ES-I3 (cell line): ENCODE measurements around the gene B4GALT1.

Experiments used
- H3K36me3 ChIP-seq: 2 replicates; pipeline ENCODE4 v1.6.1; 2013; ENCODE audit warnings: mild to moderate bottlenecking, low read length, control low read depth, moderate library complexity; ENCODE audit not compliant: insufficient read depth
- H3K4me1 ChIP-seq: 2 replicates; pipeline ENCODE4 v1.6.1; 2013; ENCODE audit warnings: mild to moderate bottlenecking, control low read depth, low read length; ENCODE audit not compliant: insufficient read depth
- H3K9ac ChIP-seq: 2 replicates; pipeline ENCODE4 v1.6.1; 2013; ENCODE audit warnings: low read depth, mild to moderate bottlenecking, low read length, moderate library complexity
- H3K9me3 ChIP-seq: 2 replicates; pipeline ENCODE4 v1.6.1; 2013; ENCODE audit warnings: mild to moderate bottlenecking, low read length, moderate library complexity; ENCODE audit not compliant: control insufficient read depth, insufficient read depth

The B4GALT1 gene

GRCh38 chr9:33189331-33189791, 22.2 kb upstream of the B4GALT1 start:
- no peaks in the 10 kb centered on the region for H3K4me1 ChIP-seq
- H3K9me3 ChIP-seq = no peaks in the 10 kb centered on the region
- H3K36me3 ChIP-seq = no peaks in the 10 kb centered on the region
- no peak overlapping the region for H3K9ac ChIP-seq

GRCh38 chr9:33188711-33189110, 21.6 kb upstream of the B4GALT1 start:
- Histone ChIP-seq H3K9me3 (no peaks in the 10 kb centered on the region), H3K4me1 (no peaks in the 10 kb centered on the region), H3K9ac (no peak overlapping the region), H3K36me3 (no peaks in the 10 kb centered on the region)

- Histone ChIP-seq H3K4me1 (no peaks in the 10 kb centered on the region), H3K9me3 (no peaks in the 10 kb centered on the region), H3K36me3 (no peaks in the 10 kb centered on the region), H3K9ac (no peak overlapping the region)
Observed at GRCh38 chr9:33187519-33188218, 20.5 kb upstream of the B4GALT1 start.

DNA sequence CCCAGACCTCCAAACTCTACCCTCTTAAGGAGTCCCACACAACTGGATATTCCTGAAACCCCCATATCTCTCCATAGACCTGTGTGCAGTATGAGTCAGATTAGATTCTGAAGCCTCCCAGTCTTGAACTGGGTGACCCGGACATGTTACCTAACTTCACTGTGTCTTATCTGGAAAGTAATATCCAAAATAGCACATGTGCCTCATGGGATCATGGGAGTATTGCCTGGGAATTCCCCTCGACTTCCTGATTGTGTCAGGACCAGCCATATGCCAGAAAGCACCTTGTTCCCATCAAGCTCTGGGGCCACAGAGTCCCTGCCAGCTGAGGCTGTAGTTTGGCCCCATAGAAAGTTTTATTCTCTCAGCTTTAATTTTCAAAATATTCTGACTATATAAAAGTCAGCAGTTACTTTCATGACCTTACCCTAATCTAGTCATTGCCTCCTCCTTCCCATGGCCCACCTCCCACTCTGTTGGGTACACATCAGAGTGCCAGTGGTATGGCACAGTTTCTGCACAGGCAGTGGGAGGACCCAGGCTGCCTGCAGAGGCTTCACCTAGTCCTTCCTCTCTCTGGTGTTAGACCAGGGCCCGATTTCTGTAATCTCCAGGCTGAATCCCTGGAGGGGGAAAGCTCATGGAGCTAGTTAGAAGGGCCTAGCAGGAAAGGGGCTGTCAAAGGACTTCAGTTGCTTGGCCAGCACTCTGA, 19.5 kb upstream of the B4GALT1 start:
- no peaks in the 10 kb centered on the region for H3K9me3 ChIP-seq
- H3K9ac ChIP-seq = no peak overlapping the region
- no peaks in the 10 kb centered on the region for H3K4me1 ChIP-seq

DNA sequence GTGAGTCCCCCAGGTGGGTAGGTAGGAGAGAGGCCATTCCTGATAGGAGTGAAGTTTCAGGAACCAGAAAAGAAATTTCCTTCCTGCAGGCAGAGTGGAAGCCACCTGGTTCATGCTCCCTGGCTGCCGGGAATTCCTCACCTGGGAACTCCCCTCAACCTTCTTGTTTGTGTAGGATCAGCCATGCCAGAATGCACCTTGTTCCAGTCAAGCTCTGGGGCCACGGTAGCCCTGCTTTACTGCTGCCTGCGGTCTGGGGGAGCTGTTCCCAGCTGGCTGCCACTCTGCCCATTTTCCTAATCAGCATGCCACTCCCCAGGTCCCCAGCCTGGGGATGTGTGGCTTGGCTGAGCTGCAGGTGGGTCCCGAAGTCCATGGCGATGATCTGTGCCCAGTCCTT, 18.7 kb upstream of the B4GALT1 start:
- Histone ChIP-seq H3K36me3 (no peaks in the 10 kb centered on the region), H3K9ac (no peak overlapping the region), H3K9me3 (no peaks in the 10 kb centered on the region), H3K4me1 (no peaks in the 10 kb centered on the region)

More for the DNA sequence above, 19.5 kb upstream of the B4GALT1 start:
- no peaks in the 10 kb centered on the region for H3K36me3 ChIP-seq

DNA sequence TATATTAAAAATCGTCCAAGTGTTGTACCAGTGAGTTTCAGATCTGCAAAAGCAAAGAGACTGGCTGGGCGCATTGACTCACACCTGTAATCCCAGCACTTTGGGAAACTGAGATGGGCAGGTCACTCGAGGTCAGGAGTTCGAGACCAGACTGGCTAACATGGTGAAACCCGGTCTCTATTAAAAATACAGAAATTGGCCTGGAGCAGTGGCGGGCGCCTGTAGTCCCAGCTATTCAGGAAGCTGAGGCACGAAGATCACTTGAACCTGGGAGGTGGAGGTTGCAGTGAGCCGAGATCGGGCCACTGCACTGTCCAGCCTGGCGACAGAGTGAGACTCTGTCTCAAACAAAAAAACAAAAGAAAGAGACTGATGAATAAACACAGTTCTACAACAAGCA, 18.3 kb upstream of the B4GALT1 start:
- no peaks in the 10 kb centered on the region for H3K36me3 ChIP-seq
- H3K9me3 ChIP-seq = no peaks in the 10 kb centered on the region
- no peaks in the 10 kb centered on the region for H3K4me1 ChIP-seq
- no peak overlapping the region for H3K9ac ChIP-seq

DNA sequence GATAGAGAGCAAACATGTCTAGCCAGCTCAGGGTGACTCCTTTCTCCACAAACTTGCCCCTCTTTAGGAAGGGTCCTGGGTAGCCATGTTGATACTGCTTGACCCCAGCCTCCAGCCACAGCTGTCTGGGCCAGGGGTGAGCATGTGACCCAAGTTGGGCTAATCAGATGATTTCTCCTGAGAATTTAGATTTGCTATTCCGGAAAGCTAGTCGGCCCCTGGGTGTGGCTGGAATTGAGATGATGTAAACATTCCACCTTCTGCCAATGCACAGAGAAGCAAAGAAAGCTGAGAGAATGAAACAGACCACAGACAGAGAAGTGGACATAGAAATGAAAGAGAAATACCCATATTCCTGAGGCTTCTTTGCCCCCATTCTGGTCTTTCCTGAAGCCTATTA, 17.8 kb upstream of the B4GALT1 start:
- no peaks in the 10 kb centered on the region for H3K9me3 ChIP-seq
- no peaks in the 10 kb centered on the region for H3K4me1 ChIP-seq
- H3K9ac ChIP-seq = no peak overlapping the region
- H3K36me3 ChIP-seq = no peaks in the 10 kb centered on the region

DNA sequence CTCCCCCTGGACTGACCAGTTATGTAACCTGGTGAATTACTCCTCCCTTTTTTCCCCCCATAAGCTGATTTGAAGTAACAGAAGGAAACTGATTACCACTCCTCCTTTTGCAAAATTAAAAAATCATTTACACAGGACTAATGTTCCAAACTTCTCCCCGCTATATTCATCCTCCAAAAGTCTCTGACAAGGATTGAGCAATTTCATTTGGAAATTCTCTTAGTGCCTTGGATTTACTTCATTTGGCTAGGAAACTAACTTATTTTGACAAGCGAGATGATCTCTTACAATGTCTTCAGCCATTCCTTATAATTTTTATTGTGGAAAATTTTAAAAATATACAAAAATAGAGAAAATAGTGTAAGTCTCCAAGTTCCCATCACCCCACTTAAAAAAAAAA, 15.4 kb upstream of the B4GALT1 start:
- no peaks in the 10 kb centered on the region for H3K36me3 ChIP-seq
- no peaks in the 10 kb centered on the region for H3K9me3 ChIP-seq
- no peaks in the 10 kb centered on the region for H3K4me1 ChIP-seq
- H3K9ac ChIP-seq = no peak overlapping the region

DNA sequence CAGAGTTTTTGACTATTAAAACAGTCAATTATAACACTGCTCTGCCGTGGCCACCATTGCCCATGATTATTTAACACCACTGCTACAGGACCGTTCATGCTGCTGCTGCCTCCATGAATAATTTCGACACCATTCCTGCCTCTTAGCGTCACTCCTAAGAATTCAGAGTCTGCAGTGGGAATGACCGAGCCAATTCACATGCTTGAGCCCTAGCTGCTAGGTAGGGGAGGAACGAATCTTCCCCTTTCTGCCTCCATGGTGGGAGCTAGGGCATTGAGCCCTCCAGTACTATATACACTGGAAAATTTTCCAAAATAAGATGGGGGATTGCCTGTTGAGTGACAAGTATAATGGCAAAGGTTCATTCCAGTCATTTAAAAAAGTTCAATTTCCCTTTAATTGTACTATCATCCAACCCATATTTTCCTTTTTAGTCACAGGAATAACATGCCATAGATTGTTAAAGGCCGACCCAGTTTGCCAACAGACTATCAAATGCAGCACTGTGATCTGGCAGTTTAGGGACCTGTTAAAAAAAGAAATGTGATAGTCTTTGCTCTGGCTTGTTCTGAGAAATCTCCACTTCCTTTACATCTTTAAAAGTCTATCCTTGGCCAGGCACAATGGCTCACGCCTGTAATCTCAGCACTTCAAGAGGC, 13.5 kb upstream of the B4GALT1 start:
- Histone ChIP-seq H3K9ac (no peak overlapping the region), H3K36me3 (no peaks in the 10 kb centered on the region), H3K9me3 (no peaks in the 10 kb centered on the region), H3K4me1 (no peaks in the 10 kb centered on the region)

DNA sequence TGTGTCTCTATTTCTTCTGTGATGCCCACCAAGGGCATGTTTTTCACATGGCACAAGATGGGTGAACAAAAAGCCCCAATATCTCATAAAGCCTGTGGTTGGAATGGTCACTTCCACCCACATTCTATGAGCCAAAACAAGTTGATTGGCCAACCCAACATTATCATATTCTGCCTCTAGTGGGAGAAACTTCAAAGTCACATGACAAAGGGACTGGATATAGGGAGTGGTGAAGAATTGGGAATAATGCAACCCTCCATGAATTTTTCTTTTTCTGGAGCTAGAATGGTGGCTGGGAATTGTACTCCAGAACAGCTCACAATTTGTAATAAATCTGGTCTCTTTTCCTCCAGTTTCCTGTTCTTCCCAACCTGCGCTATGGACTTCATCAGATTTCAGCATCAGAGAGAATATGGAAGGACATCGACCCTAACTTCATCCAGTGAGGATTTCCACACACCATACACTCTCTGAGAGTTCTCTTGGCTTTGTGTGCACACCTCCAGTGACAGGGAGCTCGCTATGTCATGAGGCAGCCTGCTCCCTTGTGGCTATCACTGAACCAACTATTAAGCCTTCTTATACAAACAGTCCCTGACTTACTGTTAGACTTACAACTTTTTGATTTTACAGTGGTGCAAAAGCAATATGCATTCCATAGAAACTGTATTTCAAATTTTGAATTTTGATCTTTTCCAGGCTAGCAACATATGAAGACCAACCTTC, 12.0 kb upstream of the B4GALT1 start:
- no peaks in the 10 kb centered on the region for H3K36me3 ChIP-seq
- H3K9me3 ChIP-seq = no peaks in the 10 kb centered on the region
- no peak overlapping the region for H3K9ac ChIP-seq
- H3K4me1 ChIP-seq = no peaks in the 10 kb centered on the region

DNA sequence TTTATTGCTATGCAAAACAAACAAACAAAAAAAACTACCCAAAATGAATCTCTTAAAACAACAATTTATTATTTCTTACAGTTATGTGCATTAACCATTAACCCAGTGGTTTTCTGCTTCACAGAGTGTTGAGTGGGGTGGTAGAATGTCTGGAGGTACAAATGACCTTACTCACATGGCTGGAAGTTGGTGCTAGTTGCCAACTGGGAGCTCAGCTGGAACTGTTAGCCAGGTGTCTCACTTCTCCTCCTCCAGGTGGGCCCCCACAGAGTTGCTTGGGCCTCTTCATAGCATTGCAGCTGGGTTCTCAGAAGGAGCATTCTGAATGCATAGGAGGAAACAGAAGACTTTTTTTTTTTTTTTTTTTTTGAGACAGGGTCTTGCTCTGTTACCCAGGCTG, 10.5 kb upstream of the B4GALT1 start:
- Histone ChIP-seq H3K9ac (no peak overlapping the region), H3K36me3 (no peaks in the 10 kb centered on the region), H3K9me3 (no peaks in the 10 kb centered on the region), H3K4me1 (no peaks in the 10 kb centered on the region)

DNA sequence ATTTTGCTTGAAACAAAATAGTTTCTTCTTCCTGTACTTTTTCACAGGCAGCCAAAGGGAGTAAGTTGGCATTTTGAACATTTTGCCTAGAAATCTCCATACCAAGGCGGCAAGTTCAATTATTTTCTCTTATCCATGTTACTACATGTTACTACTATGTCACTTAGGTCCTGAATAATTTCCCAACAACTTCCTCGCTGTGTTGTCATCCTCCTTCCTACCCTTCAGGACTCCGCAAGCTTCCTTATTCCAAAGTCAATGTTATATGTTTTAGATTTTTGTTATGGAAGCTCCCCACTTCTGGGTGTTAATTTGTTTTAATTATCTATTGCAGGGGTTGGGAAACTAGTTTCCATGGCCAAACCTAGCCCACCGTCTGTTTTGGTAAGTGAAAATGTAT, 9.9 kb upstream of the B4GALT1 start:
- peaks cover 5% of the 10 kb centered on the region for H3K4me1 ChIP-seq
- H3K9ac ChIP-seq = no peak overlapping the region
- no peaks in the 10 kb centered on the region for H3K36me3 ChIP-seq
- H3K9me3 ChIP-seq = no peaks in the 10 kb centered on the region

DNA sequence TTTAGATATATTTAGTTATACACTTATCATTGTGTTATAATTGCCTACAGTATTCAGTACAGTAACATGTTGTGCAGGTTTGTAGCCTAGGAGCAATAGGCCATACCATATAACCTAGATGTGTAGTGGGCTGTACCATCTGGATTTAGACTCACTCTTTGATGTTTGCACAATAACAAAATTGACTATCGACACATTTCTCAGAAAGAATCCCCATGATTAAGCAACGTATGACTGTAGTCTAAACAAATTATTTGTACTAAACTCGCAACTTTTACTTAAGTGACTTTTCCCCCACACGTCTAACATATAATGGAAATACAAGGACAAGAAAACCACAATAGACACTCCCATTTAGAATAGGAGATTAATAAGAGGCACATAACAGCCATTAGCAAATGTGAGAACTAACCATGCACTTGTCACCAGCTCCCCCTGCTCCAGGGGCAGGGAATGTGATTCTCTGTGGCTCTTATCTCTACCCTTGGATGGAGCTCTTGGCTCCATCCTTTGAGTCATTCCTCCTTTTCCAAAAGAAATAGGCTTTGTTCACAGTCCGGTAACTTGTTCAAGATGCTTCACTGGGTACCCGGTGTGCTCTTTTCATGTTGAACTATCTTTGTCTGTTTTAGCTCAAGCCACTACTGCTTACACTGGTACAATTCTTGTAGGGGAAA, 8.7 kb upstream of the B4GALT1 start:
- no peak overlapping the region for H3K9ac ChIP-seq
- no peaks in the 10 kb centered on the region for H3K36me3 ChIP-seq
- H3K9me3 ChIP-seq = no peaks in the 10 kb centered on the region
- peaks cover 9% of the 10 kb centered on the region for H3K4me1 ChIP-seq
